GM15510 (cell line): Measurements from ENCODE around the gene CCDC157.

Source experiments
- POLR2A ChIP-seq: IDR thresholded peaks from 3 replicates; pipeline ENCODE4 v1.6.1; 2011; ENCODE audit warnings: borderline replicate concordance; ENCODE audit not compliant: insufficient read length; ENCODE audit errors: extremely low read depth

CCDC157 gene

GRCh38 chr22:30402028-30402765 is 45.4 kb downstream of the CCDC157 start:
- TF ChIP-seq POLR2A = no peak

GRCh38 chr22:30404307-30404706 is 47.5 kb downstream of the CCDC157 start:
- no peak for TF ChIP-seq POLR2A

- no peak for TF ChIP-seq POLR2A
Measured at GRCh38 chr22:30405731-30406130, 48.9 kb downstream of the CCDC157 start.

- TF ChIP-seq POLR2A = no peak
Measured at GRCh38 chr22:30406400-30406799, 49.6 kb downstream of the CCDC157 start.

GRCh38 chr22:30408388-30409102 is 51.7 kb downstream of the CCDC157 start:
- TF ChIP-seq POLR2A = no peak

- TF ChIP-seq POLR2A = no peak
Measured at GRCh38 chr22:30411780-30412179, 55.0 kb downstream of the CCDC157 start.

- no peak for TF ChIP-seq POLR2A
Measured at GRCh38 chr22:30413001-30413400, 56.2 kb downstream of the CCDC157 start.

- no peak for TF ChIP-seq POLR2A
Measured at GRCh38 chr22:30413745-30414524, 57.1 kb downstream of the CCDC157 start.

- TF ChIP-seq POLR2A = no peak
Measured at GRCh38 chr22:30414525-30415047, 57.8 kb downstream of the CCDC157 start.

GRCh38 chr22:30416403-30416802 is 59.6 kb downstream of the CCDC157 start:
- TF ChIP-seq POLR2A = no peak

GRCh38 chr22:30416837-30417236 is 60.0 kb downstream of the CCDC157 start:
- no peak for TF ChIP-seq POLR2A

GRCh38 chr22:30420347-30421125 is 63.7 kb downstream of the CCDC157 start:
- no peak for TF ChIP-seq POLR2A

GRCh38 chr22:30421695-30422480 is 65.1 kb downstream of the CCDC157 start:
- no peak for TF ChIP-seq POLR2A
